A549 (cell line): ENCODE results near the gene NMNAT2.

ENCODE experiments used
- CBX2 ChIP-seq: fragments of 200-600 bp; sonication (generic); IDR thresholded peaks from 2 replicates; pipeline ENCODE4 v1.6.1; 2016; ENCODE audit warnings: low read depth, mild to moderate bottlenecking, borderline replicate concordance
- EP300 ChIP-seq, 2 experiments: fragments of >200 bp; sonication (Bioruptor Twin); formaldehyde crosslinking; IDR thresholded peaks; 2 replicates in 1 of 2; 3 replicates in 1 of 2; pipeline ENCODE4 v1.6.1; 2016 to 2017
- FOSL2 ChIP-seq, 2 experiments: fragments of 450-650 bp in 1 of 2; fragments of >200 bp in 1 of 2; sonication (Bioruptor Twin) in 1 of 2; formaldehyde crosslinking; IDR thresholded peaks; 2 replicates each; pipeline versions ENCODE4 v1.5.0 to v1.6.1; 2016 to 2020; ENCODE audit warnings: mild to moderate bottlenecking in 1 of 2, moderate library complexity in 1 of 2
- JUN ChIP-seq, 2 experiments: fragments of >200 bp; sonication (Bioruptor Twin); formaldehyde crosslinking; IDR thresholded peaks; 2 replicates in 1 of 2; 3 replicates in 1 of 2; pipeline ENCODE4 v1.6.1; 2016 to 2017
- JUNB ChIP-seq: fragments of >200 bp; sonication (Bioruptor Twin); formaldehyde crosslinking; IDR thresholded peaks from 2 replicates; pipeline ENCODE4 v1.6.1; 2016
- KDM5A ChIP-seq: fragments of 200-600 bp; sonication (generic); IDR thresholded peaks from 2 replicates; pipeline ENCODE4 v1.6.1; 2016; ENCODE audit warnings: antibody characterized with exemption, mild to moderate bottlenecking
- POLR2A ChIP-seq: IDR thresholded peaks from 2 replicates; pipeline ENCODE4 v1.6.1; 2012; ENCODE audit warnings: mild to moderate bottlenecking, low read length
- TF ChIP-seq, protein P1 (sequence below): fragments of 250-450 bp; sonication (Bioruptor Pico); IDR thresholded peaks from 2 replicates; pipeline ENCODE4 v1.5.0; 2021; ENCODE audit warnings: mild to moderate bottlenecking, moderate library complexity, borderline replicate concordance
- TF ChIP-seq, protein P2 (sequence below): fragments of >200 bp; sonication (Bioruptor Twin); formaldehyde crosslinking; IDR thresholded peaks from 3 replicates; pipeline ENCODE4 v1.5.1; 2016

DNA sequence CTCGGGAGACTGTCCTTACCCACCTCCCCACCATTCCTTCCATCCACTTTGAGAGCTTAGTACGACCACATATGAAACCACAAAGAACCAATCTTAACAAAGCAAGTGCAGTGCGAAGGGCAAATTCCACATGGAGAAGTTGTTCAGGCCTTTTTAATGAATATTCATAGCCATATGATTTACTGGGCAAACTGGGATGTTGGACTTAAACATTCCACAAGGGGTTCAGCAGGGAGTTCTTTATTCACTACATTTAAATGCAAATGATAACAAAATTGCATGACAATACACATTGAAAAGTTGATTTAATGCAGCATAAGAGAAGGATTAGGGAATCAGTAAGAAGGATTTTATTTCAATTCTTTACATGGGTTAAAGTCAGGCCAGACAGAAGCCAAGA is 14.7 kb downstream of the NMNAT2 start:
- TF ChIP-seq EP300 (IDR thresholded peaks at IDR 0.05) (no peak), KDM5A (no peak), FOSL2 (IDR thresholded peaks at IDR 0.05) (no peak), FOSL2 (CRISPR knock-in tag; IDR thresholded peaks at IDR 0.05) (no peak), JUNB (no peak), POLR2A (no peak), CBX2 (no peak), JUN (IDR thresholded peaks at IDR 0.05) (no peak)
- TF ChIP-seq, protein P1, sequence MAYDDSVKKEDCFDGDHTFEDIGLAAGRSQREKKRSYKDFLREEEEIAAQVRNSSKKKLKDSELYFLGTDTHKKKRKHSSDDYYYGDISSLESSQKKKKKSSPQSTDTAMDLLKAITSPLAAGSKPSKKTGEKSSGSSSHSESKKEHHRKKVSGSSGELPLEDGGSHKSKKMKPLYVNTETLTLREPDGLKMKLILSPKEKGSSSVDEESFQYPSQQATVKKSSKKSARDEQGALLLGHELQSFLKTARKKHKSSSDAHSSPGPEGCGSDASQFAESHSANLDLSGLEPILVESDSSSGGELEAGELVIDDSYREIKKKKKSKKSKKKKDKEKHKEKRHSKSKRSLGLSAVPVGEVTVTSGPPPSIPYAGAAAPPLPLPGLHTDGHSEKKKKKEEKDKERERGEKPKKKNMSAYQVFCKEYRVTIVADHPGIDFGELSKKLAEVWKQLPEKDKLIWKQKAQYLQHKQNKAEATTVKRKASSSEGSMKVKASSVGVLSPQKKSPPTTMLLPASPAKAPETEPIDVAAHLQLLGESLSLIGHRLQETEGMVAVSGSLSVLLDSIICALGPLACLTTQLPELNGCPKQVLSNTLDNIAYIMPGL (CRISPR knock-in tag), result no peak
- TF ChIP-seq, protein P2, sequence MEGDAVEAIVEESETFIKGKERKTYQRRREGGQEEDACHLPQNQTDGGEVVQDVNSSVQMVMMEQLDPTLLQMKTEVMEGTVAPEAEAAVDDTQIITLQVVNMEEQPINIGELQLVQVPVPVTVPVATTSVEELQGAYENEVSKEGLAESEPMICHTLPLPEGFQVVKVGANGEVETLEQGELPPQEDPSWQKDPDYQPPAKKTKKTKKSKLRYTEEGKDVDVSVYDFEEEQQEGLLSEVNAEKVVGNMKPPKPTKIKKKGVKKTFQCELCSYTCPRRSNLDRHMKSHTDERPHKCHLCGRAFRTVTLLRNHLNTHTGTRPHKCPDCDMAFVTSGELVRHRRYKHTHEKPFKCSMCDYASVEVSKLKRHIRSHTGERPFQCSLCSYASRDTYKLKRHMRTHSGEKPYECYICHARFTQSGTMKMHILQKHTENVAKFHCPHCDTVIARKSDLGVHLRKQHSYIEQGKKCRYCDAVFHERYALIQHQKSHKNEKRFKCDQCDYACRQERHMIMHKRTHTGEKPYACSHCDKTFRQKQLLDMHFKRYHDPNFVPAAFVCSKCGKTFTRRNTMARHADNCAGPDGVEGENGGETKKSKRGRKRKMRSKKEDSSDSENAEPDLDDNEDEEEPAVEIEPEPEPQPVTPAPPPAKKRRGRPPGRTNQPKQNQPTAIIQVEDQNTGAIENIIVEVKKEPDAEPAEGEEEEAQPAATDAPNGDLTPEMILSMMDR, result no peak
